ENCODE measurements around the gene FBXL22.

FBXL22 gene

GRCh38 chr15:63564093-63564492 lies 33.1 kb upstream of the FBXL22 start:
- no peaks in the 10 kb centered on the region; the same call in 1 of the 2 replicates for H3K36me3 ChIP-seq (replicated peaks; ENCODE audit: insufficient read depth, low read length)
- TF ChIP-seq CTCF (IDR thresholded peaks at IDR 0.05; ENCODE audit: low read length) (no peak), EZH2phosphoT487 (IDR thresholded peaks at IDR 0.05; ENCODE audit: low read length) (no peak), EZH2 (optimal IDR thresholded peaks at IDR 0.05; ENCODE audit: low read depth, low read length) (no peak)
- H3K4me3 ChIP-seq (ENCODE audit: low read length): no peak overlapping the region
- H2AFZ ChIP-seq (ENCODE audit: low read length): no peak overlapping the region
- no peak overlapping the region for H3K9ac ChIP-seq (ENCODE audit: low read length)
- H3F3A ChIP-seq (ENCODE audit: insufficient read depth, low read length): no peaks in the 10 kb centered on the region
- H3K4me1 ChIP-seq (ENCODE audit: low read length): peaks cover 18% of the 10 kb centered on the region
- H3K9me2 ChIP-seq (replicated peaks; ENCODE audit: insufficient read depth, low read length): no peaks in the 10 kb centered on the region
- no peaks in the 10 kb centered on the region for H4K20me1 ChIP-seq (ENCODE audit: insufficient read depth, low read length)
- H3K27me3 ChIP-seq (replicated peaks; ENCODE audit: insufficient read depth, low read length): no peaks in the 10 kb centered on the region
- H3K27ac ChIP-seq (ENCODE audit: low read length): peak overlapping the region; percentile 45; the same call in 1 of the 2 replicates
- DNase-seq: peak; percentile 30
- no peaks in the 10 kb centered on the region; the same call in 1 of the 2 replicates for H3K79me2 ChIP-seq (ENCODE audit: low read length)
- 0 out of 2 replicates have a peak overlapping the region, but pooled peaks have one; percentile 0 for H3K4me2 ChIP-seq (ENCODE audit: low read depth, low read length)
- no peaks in the 10 kb centered on the region for H3K9me3 ChIP-seq (replicated peaks; ENCODE audit: insufficient read depth, low read length)

GRCh38 chr15:63565536-63566186 lies 31.5 kb upstream of the FBXL22 start:
- H4K20me1 ChIP-seq (ENCODE audit: insufficient read depth, low read length): no peaks in the 10 kb centered on the region
- H3K79me2 ChIP-seq (ENCODE audit: low read length): no peaks in the 10 kb centered on the region; the same call in 1 of the 2 replicates
- peaks cover 18% of the 10 kb centered on the region for H3K4me1 ChIP-seq (ENCODE audit: low read length)
- H3F3A ChIP-seq (ENCODE audit: insufficient read depth, low read length): no peaks in the 10 kb centered on the region
- H3K4me3 ChIP-seq (ENCODE audit: low read length): no peak overlapping the region
- TF ChIP-seq EZH2phosphoT487 (IDR thresholded peaks at IDR 0.05; ENCODE audit: low read length) (no peak), EZH2 (optimal IDR thresholded peaks at IDR 0.05; ENCODE audit: low read depth, low read length) (no peak), CTCF (IDR thresholded peaks at IDR 0.05; ENCODE audit: low read length) (no peak)
- H3K27ac ChIP-seq (ENCODE audit: low read length): no peak overlapping the region
- DNase-seq: no peak
- H2AFZ ChIP-seq (ENCODE audit: low read length): no peak overlapping the region
- no peak overlapping the region for H3K4me2 ChIP-seq (ENCODE audit: low read depth, low read length)
- H3K36me3 ChIP-seq (replicated peaks; ENCODE audit: insufficient read depth, low read length): no peaks in the 10 kb centered on the region; the same call in 1 of the 2 replicates
- H3K9ac ChIP-seq (ENCODE audit: low read length): no peak overlapping the region
- H3K9me3 ChIP-seq (replicated peaks; ENCODE audit: insufficient read depth, low read length): no peaks in the 10 kb centered on the region
- H3K27me3 ChIP-seq (replicated peaks; ENCODE audit: insufficient read depth, low read length): no peaks in the 10 kb centered on the region
- no peaks in the 10 kb centered on the region for H3K9me2 ChIP-seq (replicated peaks; ENCODE audit: insufficient read depth, low read length)

- H3K36me3 ChIP-seq (replicated peaks; ENCODE audit: insufficient read depth, low read length): no peaks in the 10 kb centered on the region; the same call in 1 of the 2 replicates
These were observed 24.3 kb upstream of the FBXL22 start for GRCh38 chr15:63572749-63573464.

More at GRCh38 chr15:63572749-63573464, 24.3 kb upstream of the FBXL22 start:
- Histone ChIP-seq H3K9ac (ENCODE audit: low read length) (no peak overlapping the region), H3K9me2 (replicated peaks; ENCODE audit: insufficient read depth, low read length) (no peaks in the 10 kb centered on the region), H3K4me1 (ENCODE audit: low read length) (no peaks in the 10 kb centered on the region), H4K20me1 (ENCODE audit: insufficient read depth, low read length) (no peaks in the 10 kb centered on the region), H3K4me3 (ENCODE audit: low read length) (no peak overlapping the region), H3K27ac (ENCODE audit: low read length) (no peak overlapping the region), H3K4me2 (ENCODE audit: low read depth, low read length) (no peak overlapping the region), H3F3A (ENCODE audit: insufficient read depth, low read length) (0 out of 2 replicates have a peak, but pooled peaks cover 3% of the 10 kb centered on the region), H3K27me3 (replicated peaks; ENCODE audit: insufficient read depth, low read length) (no peaks in the 10 kb centered on the region), H3K9me3 (replicated peaks; ENCODE audit: insufficient read depth, low read length) (no peaks in the 10 kb centered on the region), H3K79me2 (ENCODE audit: low read length) (no peaks in the 10 kb centered on the region), H2AFZ (ENCODE audit: low read length) (no peak overlapping the region)
- TF ChIP-seq EZH2 (optimal IDR thresholded peaks at IDR 0.05; ENCODE audit: low read depth, low read length): no peak
- no peak for TF ChIP-seq CTCF (IDR thresholded peaks at IDR 0.05; ENCODE audit: low read length)
- no peak for TF ChIP-seq EZH2phosphoT487 (IDR thresholded peaks at IDR 0.05; ENCODE audit: low read length)
- no peak for DNase-seq
